ENCODE data around the gene GNB1L. TPM values are rescaled to one million over a fixed set of nuclear protein-coding genes. Genes with fewer than 3 reads are reported as not detected.

Gene GNB1L
- total and polyA plus RNA-seq, 2 of the 13 experiments (the other 11 are each of a cell fraction or from before 2014, with no cell fraction given), result 2.5 to 7.4 TPM

GRCh38 chr22:19739911-19740449 lies 114.7 kb downstream of the GNB1L start:
- in situ Hi-C loops (cut with HindIII; ENCODE audit: extremely low pct_ligation_motif_present, low pct_unique_long_range_greater_than_20kb) (no loop called here), intact Hi-C loops (cut with micrococcal nuclease; ENCODE audit: unreplicated experiment) (no loop called here)
- no peak overlapping the region for H3K9ac ChIP-seq (ENCODE audit: insufficient read depth, low read depth, low read length)
- ATAC-seq, result no peak
- WGBS (ENCODE audit: low lambda C conversion rate), result 50% methylated on average over 2 of the region's 7 CpGs
- H3K4me1 ChIP-seq (ENCODE audit: insufficient read depth, low read length), result peaks cover 13% of the 10 kb centered on the region
- no peaks in the 10 kb centered on the region for H3K36me3 ChIP-seq (replicated peaks in 1 of 2; ENCODE audit: control insufficient read depth in 1 of 2, insufficient read depth in 2 of 2, low read length in 2 of 2)
- TF ChIP-seq GABPB1 (CRISPR knock-in tag; IDR thresholded peaks at IDR 0.05) (no peak), ZNF646 (CRISPR knock-in tag; IDR thresholded peaks at IDR 0.05) (no peak), CBX5 (CRISPR knock-in tag; IDR thresholded peaks at IDR 0.05; ENCODE audit: borderline replicate concordance) (no peak)
- H4K20me1 ChIP-seq (ENCODE audit: insufficient read depth, low read length), result peaks cover 3% of the 10 kb centered on the region; the same call in 1 of the 2 replicates
- no peaks in the 10 kb centered on the region for H3K79me2 ChIP-seq (ENCODE audit: insufficient read depth, low read length)
- H3K27ac ChIP-seq (ENCODE audit: extremely low read length, insufficient read depth, low read length), result no peak overlapping the region
- BruUV-seq (replicated peaks), result no TSS peak
- H3K27me3 ChIP-seq (ENCODE audit: control insufficient read depth in 1 of 2, insufficient read depth in 2 of 2, low read length in 2 of 2), result peaks cover 10 to 80% of the 10 kb centered on the region in 2 experiments
- H3K4me3 ChIP-seq (replicated peaks in 1 of 3; ENCODE audit: insufficient read depth in 1 of 3, low read depth in 2 of 3, low read length in 3 of 3), result no peak overlapping the region
- ChIA-PET CTCF (ENCODE audit: low intra/inter-chr PET ratio, low total read pairs) (no interaction called here), POLR2A (no interaction called here)
- FAIRE-seq, result no peak
- H2AFZ ChIP-seq (ENCODE audit: low read length), result no peak overlapping the region
- no peaks in the 10 kb centered on the region for H3K9me3 ChIP-seq (ENCODE audit: low read length)
- no peak for DNase-seq (ENCODE audit: low spot score)
- no peak overlapping the region for H3K4me2 ChIP-seq (ENCODE audit: low read depth, low read length)

Data from HepG2 (cell line).